HL-60/S4 treated with retinoic acid at 250 ng/mL for 4 days and 3 days (cell line): ENCODE data around the gene LCE3C.
"Not testable (repeated sequence)": the region's sequence is repeated elsewhere in the genome, so short reads cannot be mapped to it uniquely, and the experiment has no call there.

ENCODE experiments used
- in situ Hi-C: fragments of 300-500 bp; cut with MboI; formaldehyde crosslinking; loops from 2 replicates; pipeline ENCODE4 v1.7.0; 2022; ENCODE audit warnings: low sequenced_read_pairs

Gene LCE3C, protein sequence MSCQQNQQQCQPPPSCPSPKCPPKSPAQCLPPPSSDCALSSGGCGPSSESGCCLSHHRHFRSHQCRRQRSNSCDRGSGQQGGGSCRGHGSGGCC

GRCh38 chr1:152599934-152600333 lies at the start of gene LCE3C:
LCE3C (plus strand) TSS chr1:152600234; CDS start chr1:152600732, 498 bp downstream.
- in situ Hi-C loops, result no loop called here

- in situ Hi-C loops, result no loop called here
Observed at GRCh38 chr1:152565115-152565514, 34.9 kb upstream of the LCE3C start.

DNA sequence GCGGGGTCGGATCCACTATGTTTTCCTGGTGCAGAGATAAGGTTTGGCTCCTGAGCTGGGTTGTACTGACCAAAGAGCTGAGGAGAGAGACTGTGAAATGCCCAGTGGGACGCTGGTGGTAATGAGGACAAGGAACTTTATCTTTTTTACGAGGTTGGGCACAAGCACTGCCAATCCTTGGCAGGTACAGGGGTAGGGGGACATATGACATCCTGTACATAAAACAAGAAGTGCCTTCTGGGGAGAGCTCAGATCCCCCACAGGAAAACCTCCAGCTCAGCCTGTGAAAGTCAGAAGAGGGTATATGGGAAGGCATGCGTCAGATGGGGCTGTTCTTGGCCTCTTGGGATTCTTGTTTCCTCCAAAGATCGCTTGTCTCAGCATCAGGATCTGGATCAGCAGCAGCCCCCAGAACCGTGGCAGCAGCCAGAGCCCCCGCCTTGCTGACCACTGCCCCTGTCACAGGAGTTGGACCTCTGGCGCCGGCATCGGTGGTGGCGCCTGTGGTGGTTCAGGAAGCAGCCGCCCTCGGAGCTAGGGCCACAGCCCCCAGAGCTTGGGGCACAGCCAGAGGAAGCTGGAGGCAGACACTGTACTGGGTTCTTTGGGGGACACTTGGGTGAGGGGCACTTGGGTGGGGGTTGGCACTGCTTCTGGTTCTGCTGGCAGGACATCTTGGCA lies 34.4 kb upstream of the LCE3C start:
- in situ Hi-C loops, result no loop called here

GRCh38 chr1:152566681-152567080 lies 33.4 kb upstream of the LCE3C start, which contains the start of gene LCE3E:
LCE3E (minus strand) TSS chr1:152566780; CDS start chr1:152566208, 572 bp downstream.
- in situ Hi-C loops, result no loop called here

GRCh38 chr1:152577168-152577567 lies 22.9 kb upstream of the LCE3C start:
- in situ Hi-C loops, result no loop called here

GRCh38 chr1:152579526-152579925 lies 20.5 kb upstream of the LCE3C start:
- in situ Hi-C loops, result not testable (repeated sequence)

DNA sequence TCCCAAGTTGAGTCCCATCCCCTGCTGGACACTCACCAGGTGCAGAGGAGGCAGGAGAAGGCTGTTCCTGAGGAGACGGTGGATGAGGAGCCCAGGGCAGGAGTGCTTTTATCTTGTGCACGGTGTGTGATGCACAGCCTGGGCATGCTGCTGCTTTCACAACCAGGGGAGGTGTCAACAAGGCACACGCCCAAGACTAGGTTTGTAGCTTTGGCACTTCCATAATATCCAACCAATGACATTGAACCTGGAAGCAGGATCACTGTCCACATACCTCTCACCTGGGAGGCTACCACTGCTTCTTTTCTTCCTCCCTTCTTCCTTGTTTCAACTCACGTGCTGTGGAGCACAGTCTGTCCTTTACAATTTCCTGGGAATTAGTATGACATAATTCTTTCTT lies 19.6 kb upstream of the LCE3C start, which contains the start of gene LCE3D:
Gene LCE3D (minus strand): TSS at position 84 of the 400 bp plus-strand sequence. CDS start 580 bp downstream, outside the sequence.
- in situ Hi-C loops, result no loop called here

GRCh38 chr1:152582647-152583046 lies 17.4 kb upstream of the LCE3C start:
- in situ Hi-C loops, result no loop called here

- in situ Hi-C loops, result no loop called here
Observed at GRCh38 chr1:152585586-152585985, 14.4 kb upstream of the LCE3C start.

DNA sequence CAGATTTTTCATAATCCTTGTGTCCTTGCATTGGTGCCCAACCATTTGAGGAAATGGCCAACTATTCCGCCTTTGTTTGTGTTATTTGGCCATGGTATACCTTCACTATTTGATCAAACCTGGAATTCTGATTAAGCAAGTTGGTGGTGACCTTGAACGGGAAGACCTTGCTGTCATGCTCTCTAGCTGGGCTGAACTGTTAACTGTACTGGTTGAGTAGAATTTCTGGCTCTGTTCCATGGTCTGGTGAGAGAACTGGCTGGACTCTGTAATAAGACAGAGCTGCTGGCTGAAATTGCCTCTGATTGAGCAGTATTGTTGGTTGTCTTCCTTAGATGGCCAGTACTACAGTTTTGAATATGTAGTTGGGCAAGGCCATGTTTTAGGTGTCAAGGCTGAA lies 3.0 kb upstream of the LCE3C start:
- in situ Hi-C loops, result no loop called here

GRCh38 chr1:152613511-152613910 lies 13.5 kb downstream of the LCE3C start, which contains the start of gene LCE3B:
LCE3B (plus strand) TSS chr1:152613811; CDS start chr1:152613811, 0 bp downstream.
- in situ Hi-C loops, result no loop called here

GRCh38 chr1:152621993-152622392 lies 22.0 kb downstream of the LCE3C start:
- in situ Hi-C loops, result no loop called here

DNA sequence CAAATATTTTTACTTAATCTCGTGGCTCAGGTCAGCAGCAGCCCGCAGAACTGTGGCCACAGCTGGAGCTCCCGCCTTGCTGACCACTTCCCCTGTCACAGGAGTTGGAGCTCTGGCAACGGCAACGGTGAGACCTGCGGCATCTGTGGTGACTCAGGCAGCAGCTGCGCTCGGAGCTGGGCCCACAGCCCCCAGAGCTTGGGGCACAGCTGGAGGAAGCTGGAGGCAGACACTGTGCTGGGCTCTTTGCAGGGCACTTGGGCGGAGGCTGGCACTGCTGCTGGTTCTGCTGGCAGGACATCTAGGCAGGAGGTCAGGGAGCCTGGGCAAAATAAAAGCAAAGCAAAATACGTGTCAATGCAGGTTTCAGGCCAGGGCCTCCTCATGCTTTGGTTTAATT lies 22.8 kb downstream of the LCE3C start, which contains the start of gene LCE3A:
Gene LCE3A (minus strand): TSS at position 301 of the 400 bp plus-strand sequence. CDS start 0 bp downstream, at position 301.
- in situ Hi-C loops, result no loop called here

DNA sequence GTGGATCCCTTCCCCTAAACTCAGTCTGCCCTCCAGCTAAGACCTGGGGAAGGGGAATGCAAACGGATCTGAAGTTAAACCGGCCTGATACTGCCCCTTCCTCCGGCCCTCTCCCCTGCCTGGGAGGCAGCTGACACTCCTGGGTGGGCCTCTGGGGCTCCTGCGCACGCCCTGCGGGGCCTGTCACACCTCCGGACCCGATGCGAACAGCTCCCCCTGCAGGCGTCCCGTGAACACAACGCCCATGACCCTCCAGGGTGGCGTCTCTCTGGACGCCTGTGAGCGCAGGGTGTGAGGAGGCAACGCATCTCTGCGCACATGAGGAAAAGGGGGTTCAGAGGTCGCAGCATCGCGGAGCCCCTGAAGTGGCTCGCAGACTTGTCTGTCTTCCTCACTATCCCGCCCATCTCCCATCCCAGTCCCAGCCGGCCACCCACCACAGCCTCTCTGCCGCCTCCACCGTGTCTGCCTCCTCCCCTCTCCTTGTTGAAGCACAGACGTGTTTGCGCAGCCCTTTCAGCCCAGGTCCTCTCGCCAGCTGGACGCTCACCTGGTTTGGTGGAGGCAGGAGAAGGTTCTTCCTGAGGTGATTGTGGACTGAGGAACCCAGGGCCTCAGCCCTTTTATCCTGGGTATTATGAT lies 23.3 kb downstream of the LCE3C start:
- in situ Hi-C loops, result no loop called here

GRCh38 chr1:152626744-152627143 lies 26.7 kb downstream of the LCE3C start:
- in situ Hi-C loops, result no loop called here

DNA sequence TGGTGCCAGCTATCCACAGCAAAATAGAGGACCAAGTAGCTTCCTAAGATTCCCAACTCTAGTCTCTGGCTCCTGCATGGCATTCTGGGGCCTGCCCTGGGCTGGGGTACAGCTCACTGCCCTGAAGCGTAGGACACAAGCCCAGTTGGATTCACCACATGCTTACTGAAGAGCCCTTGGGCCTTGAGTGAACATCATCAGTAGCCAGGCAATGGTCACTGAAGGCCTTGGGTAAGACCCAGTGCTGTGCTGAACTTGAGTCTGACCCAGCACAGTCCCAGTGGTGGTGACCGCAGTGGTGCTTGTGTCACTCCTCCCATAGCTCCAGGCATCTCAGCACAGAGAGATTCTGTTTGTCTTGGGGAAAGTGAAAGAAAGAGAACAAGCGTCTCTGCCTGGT lies 30.6 kb downstream of the LCE3C start:
- in situ Hi-C loops, result no loop called here

DNA sequence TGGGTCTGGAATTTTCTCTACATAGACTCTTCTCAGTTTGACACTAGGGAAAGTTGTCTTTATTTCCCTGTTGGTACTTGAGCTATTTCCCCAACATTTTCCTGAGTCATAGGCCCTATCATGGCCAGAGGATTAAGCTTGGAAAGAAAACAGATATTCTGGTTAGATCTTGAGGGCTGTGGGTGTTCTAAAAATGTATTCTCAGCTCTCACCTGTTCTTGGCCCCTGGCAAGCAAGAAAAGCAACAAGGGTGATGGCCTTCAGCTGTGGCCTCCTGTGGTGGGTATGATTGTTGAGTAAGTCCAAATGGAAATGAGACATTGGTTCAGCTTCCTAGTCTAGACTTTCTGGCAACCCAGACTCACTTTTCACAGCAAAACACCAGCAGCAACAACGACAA lies 40.3 kb downstream of the LCE3C start:
- in situ Hi-C loops, result no loop called here

DNA sequence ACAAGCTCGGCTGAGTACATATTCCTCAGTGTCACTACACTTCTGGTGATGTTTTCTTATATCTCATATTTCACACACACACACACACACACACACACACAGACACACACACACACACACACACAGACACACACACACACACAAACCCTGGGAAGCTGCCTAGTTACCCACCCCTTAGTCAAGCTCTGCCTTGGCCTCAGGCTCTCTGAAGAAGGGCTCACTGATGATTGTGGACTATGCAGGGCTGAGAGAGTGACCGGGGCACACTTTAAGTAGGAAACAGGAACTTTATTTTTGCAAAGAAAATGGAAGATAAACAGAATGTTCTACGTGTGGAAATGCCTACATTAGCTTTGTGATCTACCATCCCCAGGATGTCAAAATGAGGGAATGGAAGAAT lies 43.9 kb downstream of the LCE3C start:
- in situ Hi-C loops, result no loop called here

GRCh38 chr1:152645146-152645545 lies 45.1 kb downstream of the LCE3C start:
- in situ Hi-C loops, result no loop called here

GRCh38 chr1:152646656-152647055 lies 46.6 kb downstream of the LCE3C start:
- in situ Hi-C loops, result no loop called here
